Nephron (organoid): ENCODE measurements around the gene SMAD6.
A peak's percentile ranks its signal among the peaks of the same experiment; 100 is the strongest.

Source experiments
- H3K27ac Mint-ChIP-seq, 3 experiments: 2 replicates each; pipeline ENCODE4 v1.8.0; 2020; ENCODE audit warnings: mixed read lengths in 3 of 3, mild to moderate bottlenecking in 2 of 3, moderate library complexity in 1 of 3
- H3K27me3 Mint-ChIP-seq: 2 replicates; pipeline ENCODE4 v1.8.0; 2021; ENCODE audit warnings: low read depth, mild to moderate bottlenecking, moderate library complexity, mixed read lengths
- H3K36me3 Mint-ChIP-seq: 2 replicates; pipeline ENCODE4 v1.8.0; 2020; ENCODE audit warnings: low read depth, mixed read lengths
- H3K4me1 Mint-ChIP-seq: 2 replicates; pipeline ENCODE4 v1.8.0; 2020; ENCODE audit warnings: mixed read lengths
- H3K4me3 Mint-ChIP-seq, 3 experiments: 2 replicates each; pipeline ENCODE4 v1.8.0; 2020; ENCODE audit warnings: mild to moderate bottlenecking in 3 of 3, mixed read lengths in 3 of 3, moderate library complexity in 2 of 3
- H3K9me3 Mint-ChIP-seq: 2 replicates; pipeline ENCODE4 v1.8.0; 2020; ENCODE audit warnings: mixed read lengths
- TF ChIP-seq, protein P1 (sequence below), 3 experiments: fragments of 200-600 bp; sonication (generic); IDR thresholded peaks; one replicate each; pipeline ENCODE4 v1.5.0; 2021; ENCODE audit warnings: antibody characterized with exemption in 3 of 3; ENCODE audit not compliant: unreplicated experiment in 3 of 3

Gene SMAD6

DNA sequence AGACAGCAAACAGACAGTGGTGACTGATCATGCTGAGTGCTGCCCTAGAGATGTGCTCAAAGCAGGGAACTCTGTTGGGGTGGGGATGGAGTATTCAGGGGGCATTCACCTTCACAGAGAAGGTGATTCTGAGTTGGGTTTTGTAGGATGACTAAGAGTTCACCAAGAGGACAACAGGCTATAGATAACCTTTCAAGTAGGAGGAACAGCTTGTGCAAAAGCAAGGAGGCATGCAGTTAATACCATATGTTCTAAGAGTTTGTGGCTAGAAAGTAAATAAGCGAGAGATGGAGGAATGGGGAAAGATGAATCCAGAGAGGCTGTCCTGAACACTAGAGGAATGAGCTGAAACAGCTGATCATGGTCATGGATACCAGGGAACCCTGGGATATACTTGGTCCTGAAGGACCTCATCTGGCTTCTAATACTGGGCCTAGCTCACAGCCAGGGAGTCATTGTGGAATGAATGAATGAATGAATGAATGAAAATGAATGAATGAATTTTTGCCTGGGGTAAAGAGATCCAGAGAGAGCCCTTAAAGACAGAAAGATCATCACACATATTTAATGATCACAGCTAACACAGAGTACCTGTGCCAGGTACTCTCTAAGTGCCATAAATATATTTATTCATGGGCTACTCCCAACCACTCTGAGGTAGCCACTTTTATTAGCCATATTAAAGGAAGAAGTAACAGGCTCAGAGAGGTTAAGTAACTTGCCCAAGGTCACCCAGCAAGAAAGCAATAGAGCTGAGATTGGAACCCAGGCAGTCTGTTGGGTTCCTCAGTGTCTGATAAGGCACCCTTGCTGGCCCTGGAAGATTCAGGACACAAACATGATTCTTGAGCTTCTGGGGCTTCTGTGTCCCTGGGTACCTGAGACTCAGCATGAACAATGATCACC lies 22.0 kb downstream of the SMAD6 start:
- TF ChIP-seq, protein P1, sequence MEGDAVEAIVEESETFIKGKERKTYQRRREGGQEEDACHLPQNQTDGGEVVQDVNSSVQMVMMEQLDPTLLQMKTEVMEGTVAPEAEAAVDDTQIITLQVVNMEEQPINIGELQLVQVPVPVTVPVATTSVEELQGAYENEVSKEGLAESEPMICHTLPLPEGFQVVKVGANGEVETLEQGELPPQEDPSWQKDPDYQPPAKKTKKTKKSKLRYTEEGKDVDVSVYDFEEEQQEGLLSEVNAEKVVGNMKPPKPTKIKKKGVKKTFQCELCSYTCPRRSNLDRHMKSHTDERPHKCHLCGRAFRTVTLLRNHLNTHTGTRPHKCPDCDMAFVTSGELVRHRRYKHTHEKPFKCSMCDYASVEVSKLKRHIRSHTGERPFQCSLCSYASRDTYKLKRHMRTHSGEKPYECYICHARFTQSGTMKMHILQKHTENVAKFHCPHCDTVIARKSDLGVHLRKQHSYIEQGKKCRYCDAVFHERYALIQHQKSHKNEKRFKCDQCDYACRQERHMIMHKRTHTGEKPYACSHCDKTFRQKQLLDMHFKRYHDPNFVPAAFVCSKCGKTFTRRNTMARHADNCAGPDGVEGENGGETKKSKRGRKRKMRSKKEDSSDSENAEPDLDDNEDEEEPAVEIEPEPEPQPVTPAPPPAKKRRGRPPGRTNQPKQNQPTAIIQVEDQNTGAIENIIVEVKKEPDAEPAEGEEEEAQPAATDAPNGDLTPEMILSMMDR (IDR thresholded peaks at IDR 0.05; ENCODE audit: unreplicated experiment in 3 of 3): no peak
- H3K4me1 Mint-ChIP-seq: peaks cover 61% of the 10 kb centered on the region
- H3K36me3 Mint-ChIP-seq: peaks cover 42% of the 10 kb centered on the region
- H3K27me3 Mint-ChIP-seq: no peaks in the 10 kb centered on the region
- no peaks in the 10 kb centered on the region for H3K9me3 Mint-ChIP-seq
- H3K4me3 Mint-ChIP-seq: peak overlapping the region in 1 of 3 experiments; percentile 42
- H3K27ac Mint-ChIP-seq: peak overlapping the region; percentile 30 to 76 (median 72)

DNA sequence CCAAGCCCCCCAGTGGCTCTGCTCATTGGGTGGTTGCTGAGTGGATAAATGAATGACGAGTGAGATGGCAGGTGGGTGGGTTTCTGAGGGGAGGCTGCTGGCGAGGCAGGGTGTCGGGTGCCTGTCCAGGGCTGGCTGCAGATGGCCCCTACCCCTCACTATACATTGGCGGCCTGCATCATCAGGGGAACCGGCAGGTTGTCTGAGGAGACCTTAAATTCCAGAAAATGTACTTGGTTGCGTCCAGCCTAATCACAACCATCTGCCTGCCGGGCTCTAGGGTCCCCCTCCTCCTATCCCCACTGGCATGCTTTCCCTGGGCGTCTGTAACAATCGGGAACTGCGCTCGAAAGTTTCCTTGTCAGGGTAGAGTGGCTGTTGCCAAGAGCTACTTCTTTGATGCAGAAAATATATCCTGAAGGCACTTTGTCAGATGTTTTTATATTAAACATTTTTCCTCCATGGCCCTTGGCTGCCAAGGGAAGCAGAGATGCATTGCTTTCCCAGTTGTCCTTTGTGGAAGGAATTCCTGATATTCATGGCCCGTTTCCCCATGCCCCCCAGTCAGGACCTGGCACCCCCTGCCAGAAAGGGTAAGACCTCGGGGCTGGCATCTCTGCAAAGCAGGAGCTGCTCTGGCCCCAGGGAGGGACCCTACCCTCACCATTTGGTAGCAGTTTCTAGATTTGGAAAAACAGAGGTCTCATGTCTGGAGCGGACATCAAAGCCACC lies 22.9 kb downstream of the SMAD6 start:
- TF ChIP-seq, protein P1 (IDR thresholded peaks at IDR 0.05; ENCODE audit: unreplicated experiment in 3 of 3): no peak
- H3K4me1 Mint-ChIP-seq: peaks cover 65% of the 10 kb centered on the region
- H3K27ac Mint-ChIP-seq: peak overlapping the region; percentile 10 to 76 (median 30)
- no peaks in the 10 kb centered on the region for H3K27me3 Mint-ChIP-seq
- no peaks in the 10 kb centered on the region for H3K9me3 Mint-ChIP-seq
- H3K36me3 Mint-ChIP-seq: peaks cover 36% of the 10 kb centered on the region
- no peak overlapping the region for H3K4me3 Mint-ChIP-seq

DNA sequence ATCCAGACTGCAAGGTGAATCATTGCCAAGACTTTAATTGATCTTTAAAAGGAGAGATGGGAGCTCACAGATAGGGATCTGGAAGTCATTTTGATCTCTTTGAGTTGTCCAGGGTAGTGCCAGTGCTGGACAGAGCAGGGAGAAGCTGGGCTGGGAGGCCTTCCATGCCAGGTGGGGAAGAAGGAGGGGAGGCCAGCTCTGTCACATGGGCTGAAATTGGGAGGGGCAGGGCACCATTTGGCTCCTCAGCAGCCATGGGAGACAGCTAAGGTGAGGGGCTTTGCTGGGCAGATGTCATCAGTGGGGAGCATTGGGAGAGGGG lies 23.4 kb downstream of the SMAD6 start:
- Mint-ChIP-seq H3K27me3 (no peaks in the 10 kb centered on the region), H3K36me3 (peaks cover 37% of the 10 kb centered on the region), H3K4me1 (peaks cover 70% of the 10 kb centered on the region), H3K9me3 (no peaks in the 10 kb centered on the region), H3K4me3 (no peak overlapping the region), H3K27ac (peak overlapping the region in 2 of 3 experiments; percentile 10 to 76)
- TF ChIP-seq, protein P1 (IDR thresholded peaks at IDR 0.05; ENCODE audit: unreplicated experiment in 3 of 3): no peak

DNA sequence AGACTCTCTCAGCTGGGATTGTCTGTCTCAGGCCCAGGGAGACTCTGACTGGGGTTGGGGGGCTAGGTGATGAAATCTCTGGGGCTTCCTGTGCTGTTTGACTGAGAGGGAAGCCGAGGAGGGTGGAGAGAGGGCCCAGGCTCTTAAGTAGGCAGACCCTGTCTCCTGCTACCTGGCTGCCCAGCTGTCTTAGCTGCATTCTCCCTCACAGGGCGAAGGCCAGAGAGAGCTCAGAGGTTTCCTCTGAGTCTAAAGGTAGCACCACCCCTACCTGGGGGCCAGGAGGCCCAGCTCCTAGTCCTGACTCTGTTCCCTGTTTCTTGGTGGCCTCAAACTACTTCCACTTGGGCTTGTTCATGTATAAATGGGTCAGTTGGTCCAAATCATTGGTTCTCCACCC lies 24.4 kb downstream of the SMAD6 start:
- TF ChIP-seq, protein P1 (IDR thresholded peaks at IDR 0.05; ENCODE audit: unreplicated experiment in 3 of 3): no peak
- Mint-ChIP-seq H3K4me3 (no peak overlapping the region), H3K4me1 (peaks cover 67% of the 10 kb centered on the region), H3K36me3 (peaks cover 32% of the 10 kb centered on the region), H3K27me3 (no peaks in the 10 kb centered on the region), H3K9me3 (no peaks in the 10 kb centered on the region), H3K27ac (peak overlapping the region in 1 of 3 experiments; percentile 43)

DNA sequence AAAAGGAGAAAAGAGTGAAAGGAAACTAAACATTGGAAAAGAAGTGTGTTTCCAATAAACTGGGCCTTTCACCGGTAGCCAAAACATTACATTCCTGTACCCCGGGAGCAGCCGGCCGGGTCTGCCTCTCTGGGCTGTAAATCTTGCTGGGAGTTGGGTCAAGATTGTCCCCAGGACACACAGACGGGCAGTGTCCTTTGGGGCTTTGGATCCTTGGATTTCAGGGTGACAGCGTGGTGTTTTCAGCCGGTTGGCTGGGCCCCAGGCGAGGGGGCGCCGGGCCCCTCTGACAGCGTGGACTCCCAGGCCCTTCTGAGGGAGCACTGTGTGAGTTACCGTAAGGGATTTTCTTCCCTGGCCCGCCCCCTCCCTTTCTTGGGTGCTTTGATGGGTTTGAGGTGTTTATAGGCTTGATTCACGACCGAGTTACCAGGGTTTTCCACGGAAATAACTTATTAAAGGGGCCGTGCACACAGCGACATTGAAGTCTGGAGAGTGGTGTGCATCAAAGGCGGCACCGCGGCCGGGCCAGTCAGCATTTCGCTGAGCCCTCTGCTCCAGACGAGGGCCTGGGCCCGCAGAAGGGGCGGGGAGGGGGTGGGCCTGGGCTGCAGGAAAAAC lies 27.4 kb downstream of the SMAD6 start:
- H3K4me3 Mint-ChIP-seq: peak overlapping the region; percentile 53 to 71 (median 62)
- H3K9me3 Mint-ChIP-seq: no peaks in the 10 kb centered on the region
- TF ChIP-seq, protein P1 (IDR thresholded peaks at IDR 0.05; ENCODE audit: unreplicated experiment in 3 of 3): no peak

More for the DNA sequence above, 27.4 kb downstream of the SMAD6 start:
- H3K27me3 Mint-ChIP-seq: no peaks in the 10 kb centered on the region
- H3K4me1 Mint-ChIP-seq: peaks cover 68% of the 10 kb centered on the region
- H3K27ac Mint-ChIP-seq: peak overlapping the region; percentile 88 to 98 (median 93)
- peaks cover 32% of the 10 kb centered on the region for H3K36me3 Mint-ChIP-seq
